SK-N-SH (cell line): ENCODE data around the gene UNC93A. TPM values are rescaled to one million over a fixed set of nuclear protein-coding genes. Genes with fewer than 3 reads are reported as not detected.

ENCODE experiments used
- CTCF ChIA-PET: fragments of 300-600, 350-600 bp; formaldehyde crosslinking; extraction: SDS; loops from one replicate; lab custom pipeline; 2021; lab: Yijun Ruan, JAX
- POLR2A ChIA-PET: fragments of 350-600 bp; sonication (Branson Sonifier 250); formaldehyde crosslinking; extraction: SDS; loops from one replicate; lab custom pipeline; 2020; ENCODE audit warnings: antibody characterized with exemption, inconsistent platforms; lab: Yijun Ruan, JAX
- DNase-seq: peaks from one replicate; pipeline ENCODE4 v3.0.0; 2012
- H2AFZ ChIP-seq: fragments of 200-600 bp; sonication (generic); 2 replicates; pipeline ENCODE4 v1.8.1; 2016; ENCODE audit warnings: antibody characterized with exemption, mild to moderate bottlenecking, low read depth
- H3F3A ChIP-seq: fragments of 200-600 bp; sonication (generic); replicated peaks from 2 replicates; pipeline ENCODE3; 2016; ENCODE audit warnings: antibody characterized with exemption, mild to moderate bottlenecking; ENCODE audit not compliant: insufficient read depth
- H3K27ac ChIP-seq, 2 experiments: fragments of 200-500 bp in 1 of 2; fragments of 200-600 bp in 1 of 2; sonication (Bioruptor generic) in 1 of 2; sonication (generic), shearing (Covaris generic) in 1 of 2; 2 replicates each; pipeline versions ENCODE4 v1.5.1 to v1.6.1; 2014 to 2016; ENCODE audit warnings: low read depth in 2 of 2, inconsistent platforms in 1 of 2, low read length in 1 of 2, mild to moderate bottlenecking in 1 of 2, mixed read lengths in 1 of 2
- H3K27me3 ChIP-seq: fragments of 200-600 bp; sonication (generic), shearing (Covaris generic); 2 replicates; pipeline ENCODE4 v1.6.1; 2016; ENCODE audit warnings: mixed run types; ENCODE audit not compliant: insufficient read depth
- H3K36me3 ChIP-seq, 2 experiments: fragments of 200-500 bp in 1 of 2; fragments of 200-600 bp in 1 of 2; sonication (Bioruptor generic) in 1 of 2; sonication (generic) in 1 of 2; replicated peaks in 1 of 2; 2 replicates each; pipeline versions ENCODE3 to v1.5.1; 2014 to 2016; ENCODE audit warnings: low read length in 1 of 2, mild to moderate bottlenecking in 1 of 2; ENCODE audit not compliant: insufficient read depth in 2 of 2, control insufficient read depth in 1 of 2
- H3K4me1 ChIP-seq, 2 experiments: fragments of 200-500 bp in 1 of 2; fragments of 200-600 bp in 1 of 2; sonication (Bioruptor generic) in 1 of 2; sonication (generic), shearing (Covaris generic) in 1 of 2; 2 replicates each; pipeline versions ENCODE4 v1.5.1 to v1.6.1; 2014 to 2016; ENCODE audit warnings: low read depth in 1 of 2, low read length in 1 of 2, mixed run types in 1 of 2; ENCODE audit not compliant: insufficient read depth in 2 of 2, control insufficient read depth in 1 of 2
- H3K4me2 ChIP-seq: fragments of 200-600 bp; sonication (generic), shearing (Covaris generic); 2 replicates; pipeline ENCODE4 v1.6.1; 2017; ENCODE audit warnings: mixed run types
- H3K4me3 ChIP-seq, 2 experiments: fragments of 200-500 bp in 1 of 2; fragments of 200-600 bp in 1 of 2; sonication (Bioruptor generic) in 1 of 2; sonication (generic), shearing (Covaris generic) in 1 of 2; 2 replicates each; pipeline versions ENCODE4 v1.5.1 to v1.8.1; 2014 to 2016; ENCODE audit warnings: low read depth in 2 of 2, inconsistent platforms in 1 of 2, low read length in 1 of 2, mild to moderate bottlenecking in 1 of 2, mixed read lengths in 1 of 2, moderate library complexity in 1 of 2
- H3K79me2 ChIP-seq: fragments of 200-600 bp; sonication (generic); 2 replicates; pipeline ENCODE4 v1.8.1; 2017; ENCODE audit warnings: mild to moderate bottlenecking; ENCODE audit not compliant: insufficient read depth
- H3K9ac ChIP-seq: fragments of 200-600 bp; sonication (generic); 2 replicates; pipeline ENCODE4 v1.6.1; 2017; ENCODE audit warnings: mixed run types
- H3K9me2 ChIP-seq: fragments of 200-600 bp; sonication (generic); 2 replicates; pipeline ENCODE4 v1.6.1; 2017; ENCODE audit warnings: mixed run types
- H3K9me3 ChIP-seq: fragments of 200-600 bp; sonication (generic); 2 replicates; pipeline ENCODE4 v1.6.1; 2017; ENCODE audit warnings: mixed run types, mild to moderate bottlenecking, moderate library complexity
- H4K20me1 ChIP-seq: fragments of 200-600 bp; sonication (generic); 2 replicates; pipeline ENCODE4 v1.6.1; 2017; ENCODE audit warnings: mild to moderate bottlenecking, mixed run types; ENCODE audit not compliant: insufficient read depth
- CTCF ChIP-seq: fragments of 200-600 bp; sonication (generic); IDR thresholded peaks from 2 replicates; pipeline ENCODE4 v1.6.1; 2017; ENCODE audit warnings: antibody characterized with exemption, mild to moderate bottlenecking, moderate library complexity
- EP300 ChIP-seq, 2 experiments: IDR thresholded peaks; 2 replicates each; pipeline versions ENCODE4 v1.4.0 to v1.6.1; 2012; ENCODE audit warnings: borderline replicate concordance in 1 of 2, low read depth in 1 of 2, low read length in 1 of 2
- FOSL2 ChIP-seq: IDR thresholded peaks from 2 replicates; pipeline ENCODE4 v1.4.0; 2012; ENCODE audit warnings: low read depth, mild to moderate bottlenecking, moderate library complexity, borderline replicate concordance
- FOXM1 ChIP-seq: IDR thresholded peaks from 2 replicates; pipeline ENCODE4 v1.4.0; 2012; ENCODE audit warnings: low read depth, mild to moderate bottlenecking
- GABPA ChIP-seq: IDR thresholded peaks from 2 replicates; pipeline ENCODE4 v1.4.0; 2012; ENCODE audit warnings: low read depth, mild to moderate bottlenecking
- GATA2 ChIP-seq: sonication (generic); formaldehyde crosslinking; IDR thresholded peaks from 2 replicates; pipeline ENCODE4 v1.5.0; 2020; ENCODE audit warnings: mild to moderate bottlenecking, missing genetic modification reagents
- JUND ChIP-seq: IDR thresholded peaks from 2 replicates; pipeline ENCODE4 v1.4.0; 2012
- MAX ChIP-seq: IDR thresholded peaks from 2 replicates; pipeline ENCODE4 v1.4.0; 2012; ENCODE audit warnings: low read depth
- NRF1 ChIP-seq: IDR thresholded peaks from 2 replicates; pipeline ENCODE4 v1.6.1; 2012; ENCODE audit warnings: low read depth, mild to moderate bottlenecking, low read length
- RFX5 ChIP-seq: IDR thresholded peaks from 2 replicates; pipeline ENCODE4 v1.6.1; 2012; ENCODE audit warnings: mild to moderate bottlenecking, improper control_type of control experiment, low read length
- RXRA ChIP-seq: IDR thresholded peaks from 2 replicates; pipeline ENCODE4 v1.4.0; 2012; ENCODE audit warnings: low read depth, mild to moderate bottlenecking, borderline replicate concordance
- TAF1 ChIP-seq: IDR thresholded peaks from 2 replicates; pipeline ENCODE4 v1.6.1; 2012; ENCODE audit warnings: low read depth, mild to moderate bottlenecking, low read length, moderate library complexity, borderline replicate concordance
- USF2 ChIP-seq: fragments of 150-350 bp; IDR thresholded peaks from 2 replicates; pipeline ENCODE4 v1.6.1; 2017; ENCODE audit warnings: antibody characterized with exemption, low read length, low read depth, borderline replicate concordance
- WGBS: methylation state at CpG from one replicate; pipeline ENCODE4 v1.1.6; 2017; ENCODE audit warnings: low lambda C conversion rate; 5-methylcytosine and 5-hydroxymethylcytosine counted together
- polyA plus RNA-seq, 3 experiments: library from polyadenylated mRNA; depleted of rRNA; stranded (reverse); fragments of >200 nt; gene quantifications; 2 replicates each; pipeline ENCODE4 v1.2.3, GENCODE V29; 2012
- TF ChIP-seq, protein P1 (sequence below): IDR thresholded peaks from 2 replicates; pipeline ENCODE4 v1.4.0; 2012; ENCODE audit warnings: low read depth, borderline replicate concordance
- TF ChIP-seq, protein P2 (sequence below): IDR thresholded peaks from 2 replicates; pipeline ENCODE4; 2012
- TF ChIP-seq, protein P3 (sequence below): fragments of 150-350 bp; IDR thresholded peaks from 2 replicates; pipeline ENCODE4 v1.6.1; 2016; ENCODE audit warnings: mild to moderate bottlenecking, low read depth, low read length

The UNC93A gene
- polyA plus RNA-seq, 1 of the 3 experiments (the other 2 are of a cell fraction): not detected

DNA sequence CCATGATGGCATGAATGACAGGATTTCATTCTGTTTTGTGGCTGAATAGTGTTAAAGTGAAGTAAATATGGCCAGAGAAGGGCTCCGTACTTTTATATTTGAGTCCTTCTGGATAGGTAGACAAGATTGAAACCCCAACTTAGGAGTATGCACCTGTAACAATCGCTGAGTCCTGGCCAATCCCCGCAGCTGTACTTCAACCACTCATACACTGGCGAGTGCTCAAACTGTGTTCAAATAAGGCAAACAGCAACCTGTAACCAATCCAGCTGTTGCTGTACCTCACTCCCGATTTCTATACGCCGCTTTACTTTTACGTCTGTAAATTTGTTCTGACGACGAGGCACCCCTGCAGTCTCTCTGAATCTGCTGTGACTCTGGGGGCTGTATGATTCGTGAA lies 40.5 kb downstream of the UNC93A start:
- Histone ChIP-seq H3K9ac (no peak overlapping the region), H3K9me2 (no peaks in the 10 kb centered on the region), H3K36me3 (no peaks in the 10 kb centered on the region), H3K27me3 (no peaks in the 10 kb centered on the region), H3K9me3 (no peaks in the 10 kb centered on the region), H2AFZ (no peak overlapping the region), H3K4me2 (no peak overlapping the region), H3K4me3 (no peak overlapping the region), H3F3A (no peaks in the 10 kb centered on the region), H3K27ac (no peak overlapping the region), H3K79me2 (no peaks in the 10 kb centered on the region), H3K4me1 (no peaks in the 10 kb centered on the region), H4K20me1 (no peaks in the 10 kb centered on the region)
- ChIA-PET CTCF (interaction anchor here (1.2 kb wide), 1 partner anchor 43 kb away, joined by 3 read pairs; no protein-coding TSS in a partner anchor), POLR2A (no interaction called here)
- DNase-seq: no peak
- 65% methylated on average over 11 of the region's 11 CpGs for WGBS
- no peak for TF ChIP-seq GATA2 (CRISPR knock-in tag)
- TF ChIP-seq, protein P1, sequence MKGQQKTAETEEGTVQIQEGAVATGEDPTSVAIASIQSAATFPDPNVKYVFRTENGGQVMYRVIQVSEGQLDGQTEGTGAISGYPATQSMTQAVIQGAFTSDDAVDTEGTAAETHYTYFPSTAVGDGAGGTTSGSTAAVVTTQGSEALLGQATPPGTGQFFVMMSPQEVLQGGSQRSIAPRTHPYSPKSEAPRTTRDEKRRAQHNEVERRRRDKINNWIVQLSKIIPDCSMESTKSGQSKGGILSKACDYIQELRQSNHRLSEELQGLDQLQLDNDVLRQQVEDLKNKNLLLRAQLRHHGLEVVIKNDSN: no peak
- TF ChIP-seq FOSL2: no peak
- no peak for TF ChIP-seq CTCF
- TF ChIP-seq FOXM1: no peak
- TF ChIP-seq JUND: no peak
- TF ChIP-seq USF2: no peak
- TF ChIP-seq, protein P2, sequence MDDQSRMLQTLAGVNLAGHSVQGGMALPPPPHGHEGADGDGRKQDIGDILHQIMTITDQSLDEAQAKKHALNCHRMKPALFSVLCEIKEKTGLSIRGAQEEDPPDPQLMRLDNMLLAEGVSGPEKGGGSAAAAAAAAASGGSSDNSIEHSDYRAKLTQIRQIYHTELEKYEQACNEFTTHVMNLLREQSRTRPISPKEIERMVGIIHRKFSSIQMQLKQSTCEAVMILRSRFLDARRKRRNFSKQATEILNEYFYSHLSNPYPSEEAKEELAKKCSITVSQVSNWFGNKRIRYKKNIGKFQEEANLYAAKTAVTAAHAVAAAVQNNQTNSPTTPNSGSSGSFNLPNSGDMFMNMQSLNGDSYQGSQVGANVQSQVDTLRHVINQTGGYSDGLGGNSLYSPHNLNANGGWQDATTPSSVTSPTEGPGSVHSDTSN: no peak
- no peak for TF ChIP-seq RXRA
- no peak for TF ChIP-seq RFX5
- TF ChIP-seq MAX: no peak
- TF ChIP-seq, protein P3, sequence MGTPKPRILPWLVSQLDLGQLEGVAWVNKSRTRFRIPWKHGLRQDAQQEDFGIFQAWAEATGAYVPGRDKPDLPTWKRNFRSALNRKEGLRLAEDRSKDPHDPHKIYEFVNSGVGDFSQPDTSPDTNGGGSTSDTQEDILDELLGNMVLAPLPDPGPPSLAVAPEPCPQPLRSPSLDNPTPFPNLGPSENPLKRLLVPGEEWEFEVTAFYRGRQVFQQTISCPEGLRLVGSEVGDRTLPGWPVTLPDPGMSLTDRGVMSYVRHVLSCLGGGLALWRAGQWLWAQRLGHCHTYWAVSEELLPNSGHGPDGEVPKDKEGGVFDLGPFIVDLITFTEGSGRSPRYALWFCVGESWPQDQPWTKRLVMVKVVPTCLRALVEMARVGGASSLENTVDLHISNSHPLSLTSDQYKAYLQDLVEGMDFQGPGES: no peak
- TF ChIP-seq GABPA: no peak
- no peak for TF ChIP-seq EP300 (IDR thresholded peaks at IDR 0.05; ENCODE audit: borderline replicate concordance in 1 of 2, low read depth in 1 of 2, low read length in 1 of 2)
- TF ChIP-seq NRF1: no peak
- TF ChIP-seq TAF1: no peak
